Measurements from ENCODE around the gene PSENEN.
"Not testable (repeated sequence)": the region's sequence is repeated elsewhere in the genome, so short reads cannot be mapped to it uniquely, and the experiment has no call there.

PSENEN gene

GRCh38 chr19:35789978-35790944 lies 44.8 kb downstream of the PSENEN start:
- no peak for ATAC-seq

- peak in 1 of 2 donors; percentile 33 for ATAC-seq
Measured at GRCh38 chr19:35790981-35791813, 45.7 kb downstream of the PSENEN start.

- no peak for ATAC-seq
Measured at GRCh38 chr19:35791814-35792279, 46.4 kb downstream of the PSENEN start.

GRCh38 chr19:35792312-35792711 lies 46.9 kb downstream of the PSENEN start:
- ATAC-seq: no peak

GRCh38 chr19:35792888-35793287 lies 47.4 kb downstream of the PSENEN start:
- no peak for ATAC-seq

GRCh38 chr19:35793381-35794165 lies 48.1 kb downstream of the PSENEN start:
- ATAC-seq: no peak

GRCh38 chr19:35795564-35795963 lies 50.1 kb downstream of the PSENEN start:
- not testable (repeated sequence) for ATAC-seq
